GM19468 (cell line): ENCODE results near the gene LRPPRC.
"Not testable (repeated sequence)": the region's sequence is repeated elsewhere in the genome, so short reads cannot be mapped to it uniquely, and the experiment has no call there.

ENCODE experiments used
- ATAC-seq: cut with Tn5 transposase; IDR thresholded peaks from one replicate; pipeline ENCODE4 v1.9.1; 2021; ENCODE audit warnings: mild to moderate bottlenecking, moderate library complexity, moderate number of reproducible peaks; ENCODE audit not compliant: unreplicated experiment; ENCODE audit errors: extremely low read depth

Gene LRPPRC

DNA sequence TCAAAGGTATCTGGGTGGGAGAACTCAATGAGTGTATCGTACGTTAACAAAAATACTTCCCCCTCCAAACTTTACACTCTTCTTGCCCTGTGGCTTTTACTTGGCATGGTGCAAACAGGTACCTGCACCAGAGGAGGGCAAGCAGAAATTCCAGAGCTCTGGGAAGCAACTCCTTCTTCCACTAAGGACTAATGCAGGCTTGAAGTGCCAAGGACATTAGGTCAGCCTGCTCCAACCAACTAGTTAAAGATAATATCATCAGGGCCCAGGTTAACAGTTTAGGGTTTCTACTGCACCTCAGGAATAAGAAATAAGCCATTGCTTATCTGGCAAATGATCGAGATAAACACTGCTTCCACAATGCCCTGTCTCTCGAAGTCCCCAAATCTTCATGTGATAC is 70.4 kb downstream of the LRPPRC start:
- no peak for ATAC-seq

DNA sequence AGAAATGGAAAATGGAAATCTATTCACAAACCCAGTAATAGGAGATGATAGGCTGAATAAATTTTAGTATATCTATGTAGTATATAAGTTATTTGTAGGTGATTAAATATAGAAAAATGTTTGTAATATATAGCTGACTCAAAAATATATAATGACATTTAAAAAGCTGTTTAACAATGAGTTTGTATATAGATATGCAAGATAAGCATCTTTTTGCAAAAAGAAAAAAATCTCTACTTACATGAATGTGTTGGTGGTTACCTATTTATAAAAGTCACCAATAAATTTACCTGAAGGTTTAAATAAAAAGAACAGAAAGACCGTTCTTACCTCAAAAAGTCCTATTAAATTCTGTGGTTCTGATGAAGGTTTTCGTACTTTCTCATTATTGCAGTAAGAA is 71.3 kb downstream of the LRPPRC start:
- no peak for ATAC-seq

DNA sequence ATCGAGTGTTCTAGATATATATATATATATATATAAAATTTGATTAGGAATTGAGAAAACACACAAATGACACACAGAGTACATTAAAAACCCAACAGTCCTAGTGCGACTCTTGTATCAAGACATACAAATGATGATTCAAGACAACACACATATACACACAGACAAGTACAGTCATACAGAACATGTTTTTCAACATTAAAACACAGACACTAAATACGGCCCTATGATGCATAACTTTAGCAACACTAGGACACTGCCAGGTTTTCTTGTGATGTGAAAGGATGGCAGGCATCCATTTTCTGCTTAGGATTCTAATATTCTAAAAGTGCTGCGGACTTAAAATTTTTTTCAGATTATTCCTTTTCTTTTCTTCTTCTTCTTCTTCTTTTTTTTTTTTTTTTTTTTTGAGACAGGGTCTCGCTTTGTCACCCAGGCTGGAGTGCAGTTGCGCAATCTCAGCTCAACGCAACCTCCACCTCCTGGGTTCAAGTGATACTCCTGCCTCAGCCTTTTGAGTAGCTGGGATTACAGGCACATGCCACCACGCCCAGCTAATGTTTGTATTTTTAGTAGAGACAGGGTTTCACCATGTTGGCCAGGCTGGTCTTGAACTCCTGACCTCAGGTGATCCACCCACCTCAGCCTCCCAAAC is 84.5 kb downstream of the LRPPRC start:
- ATAC-seq, result not testable (repeated sequence)

DNA sequence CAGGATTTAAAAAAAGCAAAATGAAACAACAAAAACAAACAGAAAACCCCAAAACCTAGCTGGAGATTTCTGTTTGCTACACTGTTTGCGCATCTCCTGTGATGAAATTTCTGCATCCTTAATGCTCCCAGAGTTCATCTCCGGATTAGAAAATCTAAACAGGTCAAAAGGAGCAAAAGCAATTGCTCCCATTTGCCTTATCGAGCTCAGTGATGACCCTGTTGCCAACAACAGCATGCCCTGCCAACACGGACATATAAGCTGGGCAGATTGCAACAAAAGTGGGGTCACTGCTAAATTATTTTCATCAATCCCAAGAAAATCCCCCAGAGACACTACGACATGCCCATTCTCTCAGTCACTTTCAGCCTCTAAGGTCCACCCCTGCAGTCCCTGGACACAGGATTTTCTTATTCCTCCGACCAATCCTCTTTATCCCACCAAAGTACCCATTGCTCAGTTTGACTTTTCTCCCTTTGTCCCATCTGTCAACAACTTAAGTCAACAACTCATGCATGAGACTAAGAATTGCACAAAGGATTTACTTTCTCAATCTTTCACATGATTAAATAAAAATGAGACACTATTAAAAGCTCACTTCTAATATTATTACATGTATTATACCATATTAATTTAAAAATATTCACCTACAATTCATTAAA is 89.2 kb downstream of the LRPPRC start:
- no peak for ATAC-seq

DNA sequence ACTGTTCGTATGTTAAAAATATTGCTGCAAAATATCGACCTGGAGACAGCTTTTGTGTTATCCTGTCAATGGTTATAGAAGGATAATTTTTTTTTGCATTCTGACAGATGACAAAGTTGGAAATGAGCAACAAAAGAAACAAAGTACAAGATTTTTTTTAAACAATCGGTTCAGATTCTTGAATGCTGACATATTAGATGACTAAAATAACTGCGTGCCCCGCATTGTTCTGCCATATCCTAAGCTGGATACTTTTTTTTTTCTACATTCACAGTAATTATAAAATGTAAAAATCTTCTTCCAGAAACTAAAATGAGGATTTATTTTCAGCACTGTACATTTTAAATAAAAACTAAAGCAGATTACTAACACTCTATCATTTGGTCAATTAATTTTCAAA is 89.9 kb downstream of the LRPPRC start:
- no peak for ATAC-seq

DNA sequence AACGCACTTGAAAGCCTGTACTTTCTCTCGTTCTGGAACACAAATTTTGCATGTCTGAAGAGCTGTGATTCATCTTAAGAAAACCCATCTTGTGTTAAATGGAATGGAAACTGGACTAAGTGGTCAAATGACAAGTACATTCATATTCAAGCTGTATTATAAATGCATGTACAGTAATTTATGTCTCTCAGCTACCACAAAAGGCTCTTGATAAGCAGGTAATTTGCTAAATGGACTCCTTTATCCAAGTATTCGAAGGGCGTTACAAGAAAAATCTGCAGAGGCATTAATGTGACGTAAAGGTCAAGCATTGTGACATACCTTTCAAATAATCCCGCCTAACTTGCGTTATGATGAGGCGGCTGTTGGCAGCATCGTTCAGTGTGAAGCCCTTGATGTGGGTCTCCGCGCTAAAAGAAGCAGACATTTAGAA is 90.4 kb downstream of the LRPPRC start:
- no peak for ATAC-seq

- ATAC-seq, result no peak
These were observed 96.2 kb downstream of the LRPPRC start for GRCh38 chr2:43899589-43899988.

DNA sequence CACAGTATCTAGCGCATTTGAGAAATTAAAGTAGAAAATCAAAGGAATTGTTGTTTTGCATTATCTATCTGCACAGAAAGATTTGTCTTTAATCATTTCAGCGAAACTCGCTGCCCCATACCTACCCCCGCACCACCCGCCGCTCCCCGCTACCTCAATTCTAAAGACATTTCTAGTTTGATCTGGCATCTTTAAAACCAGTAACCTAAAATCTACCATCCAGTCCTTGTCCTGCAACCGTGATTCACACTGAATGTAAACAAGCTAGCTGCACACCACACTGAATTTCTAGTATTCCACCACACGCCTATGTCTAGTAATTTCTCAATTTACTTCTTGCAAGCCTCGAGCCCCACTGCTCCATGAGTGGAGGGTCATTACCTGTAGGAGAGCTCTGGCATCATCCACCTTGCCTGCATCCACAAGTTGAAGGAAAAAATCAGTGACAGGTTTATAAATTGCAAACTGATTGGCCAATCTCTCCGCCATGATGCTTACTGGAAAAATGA is 96.9 kb downstream of the LRPPRC start:
- no peak for ATAC-seq

- no peak for ATAC-seq
These were observed 97.5 kb downstream of the LRPPRC start for GRCh38 chr2:43898134-43898837.

- no peak for ATAC-seq
These were observed 98.3 kb downstream of the LRPPRC start for GRCh38 chr2:43897492-43897891.

DNA sequence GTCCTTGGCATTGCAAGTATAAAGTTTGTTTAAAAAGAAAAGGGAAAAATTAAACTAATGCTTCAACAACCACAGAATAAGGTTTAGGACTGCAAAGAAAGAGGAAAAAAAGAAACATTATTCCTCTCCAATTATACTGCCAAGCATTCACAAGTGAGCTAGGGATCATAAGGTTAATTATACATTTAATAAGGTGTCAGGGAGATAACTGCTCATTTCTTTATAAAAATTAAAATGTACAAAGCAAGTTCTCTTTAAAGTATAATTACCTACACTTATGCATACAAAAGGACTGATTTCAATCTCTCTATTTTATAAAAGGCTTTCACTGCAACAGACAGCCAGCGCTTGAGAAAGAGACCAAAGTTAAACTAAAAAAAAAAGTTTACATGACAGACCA is 98.9 kb downstream of the LRPPRC start:
- no peak for ATAC-seq

DNA sequence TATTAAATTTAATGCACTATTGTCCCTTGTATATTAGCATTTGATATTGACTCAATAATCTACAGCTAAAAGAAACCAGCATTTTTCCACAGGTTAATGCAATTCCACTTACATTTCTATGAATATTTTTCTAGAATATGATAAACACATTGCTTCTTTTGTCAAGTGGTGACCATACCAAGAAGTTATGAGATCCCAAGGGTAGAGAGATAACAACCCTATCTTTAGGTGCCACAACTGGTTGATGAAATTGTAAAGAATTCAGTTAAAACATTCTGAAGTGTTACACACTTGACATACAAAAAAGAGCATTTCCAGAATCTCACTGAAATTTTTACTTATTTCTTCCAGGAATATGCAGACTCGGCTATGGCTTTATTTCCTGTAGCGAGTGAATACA is 101.0 kb downstream of the LRPPRC start:
- ATAC-seq, result no peak

- ATAC-seq, result no peak
These were observed 104.9 kb downstream of the LRPPRC start for GRCh38 chr2:43890855-43891254.

- no peak for ATAC-seq
These were observed 106.4 kb downstream of the LRPPRC start for GRCh38 chr2:43889416-43889815.

GRCh38 chr2:43887176-43887575 is 108.6 kb downstream of the LRPPRC start:
- ATAC-seq, result no peak

DNA sequence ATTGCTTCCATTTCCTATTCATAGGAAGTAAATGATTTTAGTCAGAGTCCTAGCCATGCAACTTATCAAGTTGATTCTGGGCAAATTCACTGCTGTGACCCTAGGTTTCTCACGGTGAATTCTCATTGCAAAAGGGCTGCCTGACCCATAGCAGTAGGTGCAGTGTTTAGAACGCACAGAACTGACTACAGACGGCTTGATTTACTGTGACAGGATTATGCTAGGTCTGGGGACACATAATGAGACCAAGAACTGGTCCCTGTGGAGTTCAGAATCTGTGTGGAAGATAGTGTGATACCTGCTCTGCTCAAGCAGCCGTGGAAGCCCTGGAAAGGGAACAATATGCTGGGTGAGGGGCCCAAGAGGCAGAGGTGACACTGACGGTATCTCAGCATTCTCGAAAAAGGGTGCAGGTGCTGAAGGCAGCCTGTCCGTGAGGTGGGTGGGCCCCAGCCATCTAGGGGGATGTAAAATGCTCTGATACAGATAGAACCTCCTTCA is 110.6 kb downstream of the LRPPRC start:
- no peak for ATAC-seq

DNA sequence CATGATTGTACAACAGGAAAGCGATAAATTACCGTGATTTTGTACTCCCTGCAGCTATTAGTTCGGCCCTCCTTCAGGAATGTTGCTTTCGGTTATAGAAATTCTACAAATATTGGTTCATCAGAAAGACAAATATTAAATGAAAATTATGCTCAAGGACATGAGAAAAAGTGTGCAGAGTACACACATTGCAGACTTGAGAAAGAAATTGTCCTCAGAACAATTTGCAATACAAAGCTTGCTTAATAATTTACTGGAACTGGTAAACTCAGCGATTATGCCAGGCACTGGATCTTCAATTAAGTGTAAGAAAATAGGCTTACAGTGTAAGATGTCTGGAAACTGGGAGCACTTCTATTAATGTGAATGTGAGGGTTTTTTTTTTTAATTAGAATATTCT is 111.1 kb downstream of the LRPPRC start:
- ATAC-seq, result no peak

- no peak for ATAC-seq
These were observed 113.5 kb downstream of the LRPPRC start for GRCh38 chr2:43882312-43882711.

DNA sequence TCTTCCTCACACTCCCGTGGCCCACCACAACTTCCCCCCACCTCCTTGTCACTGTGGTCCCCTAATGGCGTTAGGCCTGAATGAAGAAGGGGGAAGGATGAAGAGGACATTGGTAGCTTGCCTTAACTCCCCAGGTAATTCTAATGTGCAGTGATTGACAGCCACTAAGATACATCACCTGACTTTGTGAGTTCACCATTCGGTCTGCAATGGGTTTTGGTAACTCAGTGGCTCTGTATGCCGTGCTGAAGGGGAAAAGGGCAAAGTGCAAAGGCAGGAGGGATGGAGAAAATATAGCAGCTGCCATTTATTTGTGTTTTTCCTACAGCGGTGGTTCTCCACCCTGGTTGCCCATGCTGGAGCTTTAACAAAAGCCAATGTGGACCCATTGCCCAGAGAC is 114.8 kb downstream of the LRPPRC start:
- ATAC-seq, result no peak

DNA sequence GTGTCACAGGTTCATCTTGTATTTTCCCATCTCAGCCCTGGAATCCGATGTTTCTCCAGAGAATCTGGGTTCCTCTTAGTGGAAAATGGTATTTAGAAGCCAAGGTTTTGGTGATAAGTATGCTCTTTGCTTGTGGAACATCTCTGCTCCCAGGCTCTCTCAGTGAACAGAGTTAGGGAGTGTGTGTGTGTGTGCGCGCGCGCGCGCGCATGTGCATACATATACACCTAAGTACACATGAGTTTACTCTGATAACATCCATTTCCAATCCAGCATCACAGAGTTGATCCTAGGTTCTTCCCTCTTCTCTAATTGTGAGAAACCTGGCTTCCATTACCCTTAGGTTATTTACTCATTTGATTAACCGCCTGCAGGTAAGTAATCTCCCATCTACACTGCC is 115.3 kb downstream of the LRPPRC start:
- no peak for ATAC-seq

DNA sequence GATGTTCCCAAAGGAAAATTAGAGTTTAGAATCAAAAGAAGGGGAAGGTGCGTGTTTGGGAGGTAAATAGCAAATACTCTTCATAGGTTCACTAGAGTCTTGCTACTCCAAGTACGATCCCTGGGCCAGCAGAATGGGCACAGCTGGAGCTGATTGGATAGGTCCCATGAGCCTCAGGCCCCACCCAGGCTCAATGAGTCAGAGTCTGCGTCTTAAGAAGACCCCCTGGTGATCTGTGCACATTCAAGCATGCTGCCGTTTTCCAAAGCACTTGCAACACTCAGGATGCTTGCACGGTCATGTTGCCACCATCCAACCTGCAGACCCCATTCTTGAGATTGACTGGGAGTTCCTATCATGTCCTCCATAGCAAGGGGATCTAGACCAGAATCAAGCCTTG is 116.5 kb downstream of the LRPPRC start:
- ATAC-seq, result no peak
